Thyroid gland (tissue), 4 donors: Measurements from ENCODE around the gene AFF3.
"Not testable (repeated sequence)": the region's sequence is repeated elsewhere in the genome, so short reads cannot be mapped to it uniquely, and the experiment has no call there.

Source experiments
- POLR2A ChIP-seq, 2 donors: fragments of 450-650 bp; IDR thresholded peaks; one replicate each; pipeline ENCODE4 v1.6.1; 2017; ENCODE audit warnings: antibody characterized with exemption in 2 of 2, mild to moderate bottlenecking in 2 of 2, moderate library complexity in 1 of 2
- TF ChIP-seq, protein P1 (sequence below), 6 experiments: fragments of 200-600 bp in 3 of 6; fragments of 450-650 bp in 3 of 6; sonication (generic) in 3 of 6; IDR thresholded peaks; one replicate each; pipeline ENCODE4 v1.5.1; 2016 to 2019; ENCODE audit warnings: antibody characterized with exemption in 6 of 6, mild to moderate bottlenecking in 2 of 6, inconsistent platforms in 1 of 6, moderate library complexity in 1 of 6

DNA sequence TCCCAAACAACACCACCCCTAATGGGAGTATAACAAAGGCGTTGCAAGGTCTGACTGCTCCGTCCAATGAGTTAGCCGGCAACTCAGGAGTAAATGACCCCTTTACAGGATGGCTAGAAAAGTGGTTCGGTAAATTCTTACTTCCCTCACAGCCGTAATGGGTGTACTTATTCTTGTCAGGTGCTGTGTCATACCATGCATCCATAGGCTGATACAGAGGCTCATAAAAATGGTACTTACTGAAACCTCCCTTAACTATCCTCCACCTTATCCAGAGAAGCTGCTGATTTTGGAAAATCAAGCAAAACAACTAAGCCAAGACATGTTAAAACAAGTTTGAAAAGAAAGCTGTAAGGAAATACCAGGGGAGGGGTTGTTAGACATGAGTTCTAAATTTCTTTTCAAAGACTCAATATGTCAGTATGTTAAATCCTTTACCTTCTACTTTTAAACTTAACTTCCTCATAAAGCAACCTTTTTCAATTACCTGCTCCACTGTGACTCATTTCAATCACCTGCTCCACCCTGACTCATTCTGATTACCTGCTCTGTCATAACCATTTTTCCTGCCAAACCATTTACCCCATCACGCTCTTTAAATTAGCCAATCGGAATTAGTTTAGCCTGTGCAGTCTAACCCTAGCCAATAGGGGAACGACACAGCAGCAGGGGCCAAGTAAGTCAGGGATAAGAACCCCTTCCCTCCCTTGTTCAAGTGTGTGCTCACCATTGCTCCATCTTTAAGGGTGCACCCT, 638.6 kb downstream of the AFF3 start:
- TF ChIP-seq POLR2A (IDR thresholded peaks at IDR 0.05), result not testable (repeated sequence)
- TF ChIP-seq, protein P1, sequence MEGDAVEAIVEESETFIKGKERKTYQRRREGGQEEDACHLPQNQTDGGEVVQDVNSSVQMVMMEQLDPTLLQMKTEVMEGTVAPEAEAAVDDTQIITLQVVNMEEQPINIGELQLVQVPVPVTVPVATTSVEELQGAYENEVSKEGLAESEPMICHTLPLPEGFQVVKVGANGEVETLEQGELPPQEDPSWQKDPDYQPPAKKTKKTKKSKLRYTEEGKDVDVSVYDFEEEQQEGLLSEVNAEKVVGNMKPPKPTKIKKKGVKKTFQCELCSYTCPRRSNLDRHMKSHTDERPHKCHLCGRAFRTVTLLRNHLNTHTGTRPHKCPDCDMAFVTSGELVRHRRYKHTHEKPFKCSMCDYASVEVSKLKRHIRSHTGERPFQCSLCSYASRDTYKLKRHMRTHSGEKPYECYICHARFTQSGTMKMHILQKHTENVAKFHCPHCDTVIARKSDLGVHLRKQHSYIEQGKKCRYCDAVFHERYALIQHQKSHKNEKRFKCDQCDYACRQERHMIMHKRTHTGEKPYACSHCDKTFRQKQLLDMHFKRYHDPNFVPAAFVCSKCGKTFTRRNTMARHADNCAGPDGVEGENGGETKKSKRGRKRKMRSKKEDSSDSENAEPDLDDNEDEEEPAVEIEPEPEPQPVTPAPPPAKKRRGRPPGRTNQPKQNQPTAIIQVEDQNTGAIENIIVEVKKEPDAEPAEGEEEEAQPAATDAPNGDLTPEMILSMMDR (IDR thresholded peaks at IDR 0.05), result not testable (repeated sequence)
